ENCODE results near the gene TMEM131.

Gene TMEM131

DNA sequence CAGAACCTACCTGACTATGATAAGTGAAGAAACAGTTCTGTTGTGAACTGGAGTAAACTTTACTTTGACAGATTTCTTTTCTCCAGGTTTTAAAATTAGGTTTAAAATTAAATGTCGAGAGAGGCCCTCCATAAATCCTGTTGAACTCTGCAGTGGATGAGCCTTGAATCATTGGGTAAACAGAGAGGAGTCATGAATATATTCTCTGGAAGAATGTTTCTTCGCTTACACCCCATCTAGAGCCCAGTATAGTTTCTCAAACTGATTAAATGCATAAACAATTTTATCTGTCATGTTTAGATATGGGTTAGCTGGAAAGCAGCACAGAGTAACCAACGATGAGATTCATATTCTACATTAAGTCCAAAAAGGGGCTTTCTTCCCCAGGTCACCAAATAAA, 198.4 kb downstream of the TMEM131 start:
- no peak for DNase-seq

DNA sequence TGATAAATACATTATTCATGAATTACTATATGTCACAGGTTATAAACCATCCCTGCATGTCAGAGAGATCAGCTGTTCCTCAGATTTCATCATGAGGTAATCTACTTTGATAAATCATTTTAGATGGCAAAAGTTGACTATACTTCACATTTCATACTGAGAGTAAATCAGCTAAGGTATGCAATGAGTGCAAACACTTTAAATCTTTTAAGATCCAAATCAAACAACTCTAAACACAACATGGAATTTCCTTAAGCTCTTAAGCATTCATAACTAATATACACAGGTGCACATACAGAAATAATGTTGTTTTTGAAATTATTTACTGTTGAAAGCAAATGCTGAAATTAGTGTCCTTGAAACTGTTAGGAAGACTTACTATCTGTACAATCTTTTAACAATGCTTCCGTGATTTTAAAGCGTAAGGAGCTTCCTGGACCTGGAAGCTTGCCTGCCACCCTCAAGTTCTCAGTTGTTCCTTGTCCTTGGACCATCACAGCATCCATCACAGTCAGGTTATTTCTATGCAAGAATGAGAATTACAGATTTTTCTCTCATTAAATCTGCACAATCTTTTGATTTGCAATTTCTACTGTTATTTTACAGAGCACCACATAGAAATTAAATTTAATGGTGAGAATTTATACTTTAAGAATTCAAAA, 199.2 kb downstream of the TMEM131 start:
- no peak for DNase-seq

DNA sequence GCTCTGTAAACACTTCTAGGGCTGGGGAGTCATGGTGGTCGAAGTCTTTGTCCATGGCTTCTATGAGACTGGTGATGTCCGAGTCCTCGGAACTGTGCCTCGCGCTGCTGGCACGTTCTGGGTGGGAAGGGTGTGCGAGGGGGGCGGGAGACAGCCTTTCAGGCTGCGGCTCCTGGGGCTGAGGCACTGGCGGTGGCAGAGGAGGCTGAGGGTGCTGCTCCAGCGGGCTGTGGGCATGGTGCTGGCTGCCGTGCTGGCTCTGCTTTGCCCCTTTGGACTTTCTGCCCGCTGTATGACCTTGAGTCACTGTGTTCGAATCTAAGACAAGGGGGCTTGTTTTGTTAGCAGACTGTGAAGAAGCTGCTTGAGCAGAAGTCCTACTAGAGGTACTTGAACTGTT, 203.3 kb downstream of the TMEM131 start:
- no peak for DNase-seq

DNA sequence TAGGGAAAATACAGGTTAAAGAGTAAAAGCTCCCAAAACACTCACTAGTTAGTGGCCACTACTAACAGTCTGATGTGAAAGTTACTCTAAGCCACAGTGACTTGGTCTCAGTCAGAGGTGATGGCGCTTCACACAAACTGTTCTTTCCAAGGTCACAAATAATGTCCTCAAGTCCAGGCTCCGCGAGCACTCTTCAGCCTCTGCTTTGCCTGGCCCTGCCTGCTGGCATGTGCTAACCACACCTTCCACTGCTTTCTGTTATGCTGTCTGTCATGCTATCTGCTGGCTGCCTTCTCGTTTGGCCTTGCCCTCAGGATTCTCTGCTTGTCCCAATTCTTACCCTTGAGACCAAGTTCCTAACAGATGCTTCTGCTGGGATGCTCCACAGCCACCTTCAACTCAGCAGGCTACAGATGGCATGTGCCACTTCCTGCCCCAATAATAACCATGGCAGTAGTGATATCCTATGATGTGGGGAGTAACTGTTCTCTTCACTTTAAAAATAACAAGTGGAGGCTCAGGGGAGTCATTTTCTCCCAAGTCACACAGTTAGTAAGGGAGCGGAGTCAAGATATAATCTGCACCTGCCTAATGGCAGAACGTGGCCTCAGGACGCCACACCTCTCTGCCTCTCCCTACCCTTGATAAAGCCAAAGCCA, 206.6 kb downstream of the TMEM131 start:
- no peak for DNase-seq

DNA sequence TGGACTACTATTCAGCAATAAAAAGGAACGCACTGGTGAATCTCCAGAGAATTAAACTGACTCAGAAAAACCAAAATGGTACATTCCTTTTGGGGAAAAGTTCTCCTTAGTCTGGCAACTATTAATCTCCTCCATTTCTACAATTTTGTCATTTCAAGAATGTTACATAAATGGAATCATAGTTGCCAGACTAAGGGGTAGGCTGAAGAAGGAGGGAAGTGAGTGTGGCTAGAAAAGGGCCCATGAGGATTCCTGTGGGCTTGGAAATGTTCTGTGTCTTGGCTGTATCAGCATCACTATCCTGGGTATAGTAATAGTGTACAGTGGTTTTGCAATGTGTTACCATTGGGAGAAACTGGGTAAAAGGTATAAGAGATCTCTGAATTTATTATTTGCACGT, 209.9 kb downstream of the TMEM131 start:
- no peak for DNase-seq

DNA sequence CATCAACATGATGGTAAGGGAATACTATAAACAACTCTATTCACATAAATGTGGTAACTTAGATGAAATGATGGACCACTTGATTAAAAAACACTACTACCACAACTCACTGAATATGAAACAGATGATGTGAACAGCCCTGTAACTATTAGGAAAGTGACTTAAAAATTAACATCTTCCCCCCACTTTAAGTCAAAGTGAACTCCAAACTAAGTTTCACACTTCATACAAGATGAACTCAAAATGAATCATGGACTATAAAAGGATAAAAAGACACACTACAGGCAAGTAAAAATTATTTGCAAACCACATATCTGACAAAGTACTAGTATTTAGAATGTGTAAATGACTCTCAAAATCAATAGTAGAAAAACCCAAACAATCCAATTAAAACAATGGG, 210.8 kb downstream of the TMEM131 start:
- DNase-seq: no peak

DNA sequence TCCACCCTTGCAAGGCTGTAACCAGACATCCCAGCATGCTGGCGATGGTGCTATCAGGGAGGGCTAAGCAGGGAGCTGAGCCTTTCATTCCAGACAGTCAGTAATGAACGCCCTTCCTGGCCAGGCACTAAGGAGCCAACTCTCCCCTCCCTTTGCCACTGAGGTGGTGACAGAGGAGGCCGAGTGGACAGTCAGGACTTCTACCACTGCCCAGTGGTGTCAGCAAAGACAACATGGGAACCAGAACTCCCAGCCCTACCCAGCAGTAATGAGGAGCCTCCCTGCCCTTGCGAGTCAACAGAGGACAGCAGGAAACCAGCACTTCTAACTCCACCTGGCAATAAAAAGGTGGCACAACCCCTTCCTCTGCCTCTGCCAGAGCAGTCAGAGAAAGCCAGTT, 213.8 kb downstream of the TMEM131 start:
- no peak for DNase-seq

DNA sequence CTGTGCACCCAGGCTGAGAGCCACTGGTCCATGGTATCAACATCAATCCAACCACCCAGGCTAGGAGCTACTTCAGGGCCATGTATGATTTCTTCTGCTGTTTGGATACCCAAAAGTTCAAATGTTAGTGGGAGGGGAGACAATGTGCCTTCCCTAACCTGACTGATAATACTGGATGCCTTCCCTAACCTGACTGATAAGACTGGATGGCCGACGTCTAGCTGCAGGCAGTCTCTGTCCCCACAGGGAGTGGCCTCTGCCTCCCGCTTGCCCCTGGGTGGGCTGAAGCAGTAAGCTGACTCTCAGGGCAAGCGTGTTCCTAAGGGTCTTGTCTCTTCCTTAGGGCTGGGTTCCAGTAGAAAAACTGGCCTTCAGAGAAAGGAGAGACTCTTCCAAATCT, 216.6 kb downstream of the TMEM131 start:
- no peak for DNase-seq

DNA sequence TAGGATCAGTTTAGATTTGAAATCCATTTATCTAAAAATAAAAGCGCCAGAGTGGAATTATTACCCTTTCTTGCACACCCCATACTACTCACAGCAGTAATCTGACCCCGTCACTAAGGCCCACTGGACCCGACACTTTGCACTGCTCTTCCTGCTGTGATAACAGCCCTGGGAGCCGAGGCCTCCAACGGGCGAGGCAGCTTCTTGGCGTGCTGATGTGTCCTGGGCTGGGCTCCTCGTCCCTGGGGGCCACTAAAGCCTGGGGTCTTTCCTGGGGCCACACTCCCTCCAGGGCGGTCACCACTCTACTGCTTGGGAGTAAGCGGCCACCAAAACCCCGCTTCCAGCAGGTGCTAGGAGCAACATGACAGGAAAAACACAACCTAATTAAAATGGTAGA, 220.7 kb downstream of the TMEM131 start:
- no peak for DNase-seq

DNA sequence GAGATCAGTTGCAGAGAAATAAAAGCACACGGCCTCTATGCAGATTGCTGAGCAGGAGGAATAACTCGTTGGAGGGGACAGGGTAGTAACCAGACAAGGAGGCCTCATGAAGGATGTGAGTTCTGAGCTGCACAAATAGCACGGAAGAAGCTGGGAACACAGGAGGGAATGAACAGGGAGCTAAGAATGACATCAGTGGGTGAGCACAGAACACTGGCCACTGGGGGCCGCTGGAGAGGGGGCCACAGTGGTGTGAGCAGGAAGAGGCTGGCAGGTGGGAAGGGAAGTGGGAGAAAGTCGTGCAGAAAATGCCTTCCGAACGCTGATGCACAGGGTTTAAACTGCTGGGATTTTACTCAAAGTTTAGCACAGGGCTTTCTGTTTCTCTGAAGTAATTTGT, 221.3 kb downstream of the TMEM131 start:
- DNase-seq: no peak

DNA sequence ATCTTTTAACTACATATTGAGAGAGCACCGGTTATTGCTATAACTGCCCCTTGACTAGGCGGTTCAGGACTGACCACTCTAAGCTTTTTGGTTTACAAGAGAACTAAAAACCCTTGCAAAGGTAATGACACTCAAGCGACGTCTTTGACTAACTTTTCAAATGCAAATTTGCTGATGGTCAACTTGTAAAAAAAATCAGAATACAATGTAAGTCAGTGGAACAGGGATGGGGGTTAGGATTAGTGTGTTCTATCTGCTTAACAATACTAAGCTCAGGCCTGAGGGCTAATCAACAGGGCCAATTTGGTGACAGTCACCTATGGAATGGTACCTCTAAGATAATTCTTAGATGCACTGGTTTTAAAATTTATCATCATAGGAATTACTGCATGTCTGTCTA, 225.3 kb downstream of the TMEM131 start:
- DNase-seq: no peak

DNA sequence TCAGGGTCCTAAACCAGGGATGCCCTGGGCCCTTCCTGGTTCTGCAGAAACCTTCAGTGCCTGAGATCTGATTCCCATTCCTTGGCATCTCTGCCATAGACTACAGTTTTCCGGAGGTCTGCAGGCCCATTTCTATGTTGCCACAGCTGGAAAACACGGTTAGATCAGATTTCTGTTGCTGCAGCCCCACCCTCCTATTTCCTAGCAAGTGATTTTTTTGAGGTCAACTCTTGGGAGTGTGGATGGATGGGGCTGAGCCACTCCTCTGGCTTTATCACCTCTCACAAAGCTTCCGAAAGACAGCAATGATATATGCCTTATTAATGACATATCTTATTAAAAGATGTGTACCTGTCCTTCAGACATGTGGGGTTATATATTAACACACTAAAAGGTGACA, 226.0 kb downstream of the TMEM131 start:
- no peak for DNase-seq

DNA sequence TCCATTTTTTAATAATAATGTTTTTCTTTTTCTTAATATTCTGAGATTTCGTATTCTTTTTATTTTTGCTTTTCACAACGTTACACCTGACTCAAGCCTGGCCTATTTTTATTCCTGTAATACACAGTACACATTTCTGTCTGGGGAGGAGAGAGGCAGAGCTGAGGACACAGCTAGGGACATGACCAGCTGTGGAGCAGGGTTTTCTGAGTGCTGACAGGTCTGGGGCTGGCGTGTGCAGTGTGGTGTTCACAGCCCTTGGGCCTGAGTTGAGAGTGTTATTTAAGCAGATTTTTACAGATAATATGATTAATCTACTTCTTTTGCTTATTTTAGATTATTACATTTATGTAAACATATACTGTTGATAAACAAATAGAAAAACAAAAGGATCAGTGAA, 226.4 kb downstream of the TMEM131 start:
- no peak for DNase-seq

DNA sequence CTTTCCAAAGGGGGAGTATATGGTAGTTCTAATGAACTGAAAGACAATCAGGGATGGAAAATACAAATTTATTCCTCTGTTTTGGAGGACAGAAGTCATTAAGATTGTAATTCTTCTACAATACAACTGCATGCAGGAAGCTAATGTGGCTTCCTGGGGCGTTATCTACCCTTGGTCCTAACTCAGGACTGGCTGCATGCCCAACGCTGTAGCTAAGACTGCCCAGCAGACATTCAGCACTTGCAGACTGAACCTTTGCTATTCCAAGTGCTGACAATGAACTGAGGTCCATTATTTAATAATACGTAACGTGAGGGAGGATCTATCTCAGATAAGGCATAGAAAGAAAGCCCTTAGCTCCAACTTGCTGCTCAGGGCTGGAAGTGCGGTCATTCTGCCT, 229.2 kb downstream of the TMEM131 start:
- no peak for DNase-seq

DNA sequence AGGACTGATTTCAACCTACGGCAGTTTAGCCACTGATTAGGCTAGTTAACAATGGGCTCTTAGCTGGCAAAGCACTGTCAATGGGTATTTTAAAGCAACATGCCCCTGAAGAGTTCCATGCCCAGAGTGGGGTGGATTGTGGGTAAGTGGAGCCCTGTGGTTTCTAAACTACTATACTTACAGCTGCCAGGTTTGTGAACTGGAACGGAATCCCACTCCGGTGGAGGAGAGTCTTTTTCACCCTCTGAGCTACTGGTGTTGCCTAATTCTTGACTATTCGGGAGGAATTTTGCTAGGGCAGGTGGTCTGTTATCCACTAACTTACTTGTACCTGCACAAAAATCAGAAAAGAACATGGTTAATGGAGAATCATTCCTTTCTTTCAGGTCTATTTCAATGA, 229.8 kb downstream of the TMEM131 start:
- no peak for DNase-seq

DNA sequence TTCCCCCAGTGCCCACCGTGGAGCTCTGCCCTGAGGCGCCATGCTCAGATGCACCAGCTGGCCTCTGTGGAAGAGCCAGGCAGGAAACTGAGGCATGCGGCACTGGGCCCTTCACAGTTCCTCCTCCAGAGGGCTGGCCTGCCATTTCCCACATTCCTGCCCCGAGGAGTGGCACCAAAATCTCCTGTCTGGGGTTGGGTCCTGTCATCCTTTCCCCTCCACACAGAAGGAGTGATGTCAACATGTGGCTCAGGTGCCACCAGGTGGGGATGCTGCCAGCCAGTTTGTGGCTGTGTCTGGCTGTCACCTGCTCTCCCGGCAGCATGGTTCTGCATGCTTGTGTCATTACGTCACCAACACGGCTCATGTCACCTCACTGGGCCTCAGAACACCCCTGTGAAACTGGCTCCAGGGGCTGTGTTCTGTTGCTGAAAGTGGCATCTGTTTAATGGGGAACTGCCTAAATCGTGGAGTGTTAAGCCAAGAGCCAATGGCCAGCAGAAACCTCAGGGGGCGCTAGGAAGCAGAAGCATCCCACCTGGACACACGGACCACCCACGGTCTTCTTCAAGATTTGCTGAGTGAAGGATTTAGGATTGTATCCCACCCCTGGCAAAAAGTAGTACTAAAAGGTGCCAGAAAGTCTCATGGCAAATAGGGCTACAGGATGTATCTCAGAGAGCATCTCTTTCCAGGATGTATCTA, 231.0 kb downstream of the TMEM131 start:
- DNase-seq: no peak

DNA sequence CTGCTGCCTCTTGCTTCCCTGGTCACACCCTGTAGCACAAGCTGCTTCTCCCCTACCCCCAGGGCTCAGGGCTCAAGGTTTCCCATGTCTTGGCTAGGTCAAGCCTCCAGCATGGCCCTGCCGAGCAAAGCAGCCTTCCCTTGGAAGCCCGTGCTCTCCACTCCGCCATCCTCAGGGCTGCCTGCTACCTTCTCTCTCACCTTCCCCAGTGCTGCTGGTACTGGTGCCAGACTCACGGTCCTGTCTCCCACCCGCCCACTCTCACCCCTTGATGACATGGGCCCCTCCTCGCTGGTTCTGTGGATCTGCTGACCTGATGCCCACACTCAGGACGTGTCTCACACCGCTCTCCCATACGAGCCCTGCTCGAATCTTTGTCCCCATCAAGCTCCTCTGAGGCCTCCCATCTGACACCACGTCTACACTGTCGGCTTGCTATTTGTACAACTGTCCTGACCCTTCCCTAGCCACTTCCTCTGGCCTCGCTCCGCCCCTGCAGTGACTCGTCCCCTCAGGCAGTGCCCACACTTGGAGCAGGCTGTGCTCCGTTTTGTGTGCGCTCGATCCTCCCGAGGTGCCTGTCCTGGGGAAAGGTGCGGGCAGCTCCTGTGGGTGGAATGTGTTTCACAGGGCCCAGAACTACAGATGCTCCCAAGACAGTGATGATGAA, 232.4 kb downstream of the TMEM131 start:
- DNase-seq: no peak

DNA sequence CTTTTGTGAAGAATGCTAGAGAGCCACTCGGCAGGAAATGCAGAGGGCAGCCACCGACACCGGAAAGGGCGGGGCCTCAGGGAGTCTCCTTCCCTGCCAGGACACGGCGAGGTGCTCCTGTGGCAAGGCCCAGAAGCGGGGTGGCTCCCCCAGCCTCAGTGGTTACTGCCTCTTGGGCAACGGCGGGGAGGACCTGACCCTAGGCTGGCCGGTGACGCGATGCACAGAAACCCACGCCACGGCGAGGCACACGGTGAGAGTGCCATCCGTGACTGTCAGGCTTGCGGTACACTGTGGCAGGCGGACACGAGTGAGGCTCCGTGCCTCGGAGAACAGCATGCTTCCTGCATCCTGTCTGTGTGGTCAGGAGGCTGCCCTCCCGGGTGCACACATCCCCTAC, 234.6 kb downstream of the TMEM131 start:
- no peak for DNase-seq

DNA sequence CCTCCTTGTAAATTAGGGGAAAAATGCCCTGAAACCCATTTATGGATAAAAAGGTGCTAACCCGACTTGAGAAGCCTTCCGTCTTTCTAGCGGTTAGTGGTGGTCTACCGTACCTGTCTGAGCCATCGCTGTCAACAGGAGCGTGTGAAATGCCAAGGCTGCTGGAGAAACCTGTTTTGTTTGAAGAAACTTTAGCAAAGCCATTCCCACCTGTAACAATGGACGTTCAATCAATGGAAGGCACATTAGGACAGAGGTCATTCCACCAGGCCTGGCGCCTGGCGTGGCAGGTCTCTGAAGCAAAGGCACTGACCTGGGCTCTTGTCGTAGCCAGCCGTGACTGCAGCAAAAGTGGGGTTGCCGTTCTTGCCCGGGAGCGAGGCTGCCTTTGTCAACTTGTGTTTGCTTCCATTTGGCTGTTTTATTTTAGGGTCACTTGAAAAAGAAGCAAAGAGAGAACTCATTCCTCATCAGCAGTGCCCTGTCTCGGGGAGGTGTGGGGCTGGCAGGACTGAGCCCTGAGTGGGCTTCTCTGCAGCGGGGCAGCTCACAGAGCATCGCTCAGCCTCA, 235.2 kb downstream of the TMEM131 start:
- no peak for DNase-seq

DNA sequence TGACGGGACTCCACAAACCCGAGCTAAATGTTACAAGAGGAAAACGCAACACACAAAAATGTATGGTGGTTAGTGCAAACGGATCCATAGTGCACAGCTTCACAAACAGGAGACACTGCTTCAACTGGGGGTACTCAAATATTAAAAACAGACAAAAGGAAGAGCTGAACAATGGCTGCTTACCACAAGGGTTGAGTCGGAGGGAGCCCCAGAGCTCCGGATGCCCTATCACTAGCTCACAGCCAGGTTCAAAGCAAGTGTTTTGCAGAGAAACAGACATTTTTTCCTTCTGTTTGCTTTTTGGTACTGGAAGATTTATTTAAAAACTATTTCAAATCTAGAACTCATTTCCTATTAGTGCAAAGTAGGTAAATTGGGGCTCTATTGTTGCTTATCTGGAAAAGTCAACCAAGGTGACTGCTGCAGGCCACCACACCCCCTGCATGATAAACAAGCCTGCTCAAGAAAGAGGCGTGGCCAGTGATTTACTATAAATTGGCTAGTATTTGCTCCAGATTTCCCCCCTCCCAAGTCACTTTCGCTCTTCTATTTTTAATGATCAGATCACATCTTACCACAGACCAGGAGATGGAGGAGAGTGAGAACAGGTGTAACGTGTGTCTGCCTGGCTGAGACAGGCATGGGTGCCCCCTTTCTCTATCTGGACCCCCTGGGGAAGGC, 235.9 kb downstream of the TMEM131 start:
- DNase-seq: no peak

DNA sequence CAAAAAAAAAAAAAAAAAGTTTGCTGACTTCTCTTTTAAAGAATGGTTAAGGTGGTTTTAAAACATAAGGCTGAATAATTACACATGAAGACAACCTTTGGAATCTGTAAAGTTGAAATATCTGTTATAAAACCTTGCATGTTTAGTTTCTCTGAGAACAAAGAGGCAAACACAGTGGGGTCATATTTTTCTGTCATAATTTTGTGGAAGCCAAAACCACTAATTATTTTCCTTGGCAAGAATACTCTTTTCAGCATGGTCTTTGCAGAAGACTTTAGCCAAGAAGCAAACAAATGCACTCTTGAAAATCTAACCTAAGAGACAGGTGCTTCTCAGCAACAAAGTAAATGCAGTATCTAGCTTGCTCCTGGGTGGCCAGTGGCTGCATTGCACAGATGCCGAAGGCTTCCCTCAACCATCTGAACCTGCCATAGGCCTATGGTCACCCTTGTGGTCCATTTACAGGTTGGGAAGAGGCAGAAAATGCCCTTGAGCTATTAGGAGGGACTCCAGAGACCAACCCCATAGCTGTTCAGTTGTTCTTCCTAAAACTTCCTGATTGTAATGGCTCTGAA, 237.5 kb downstream of the TMEM131 start:
- no peak for DNase-seq

DNA sequence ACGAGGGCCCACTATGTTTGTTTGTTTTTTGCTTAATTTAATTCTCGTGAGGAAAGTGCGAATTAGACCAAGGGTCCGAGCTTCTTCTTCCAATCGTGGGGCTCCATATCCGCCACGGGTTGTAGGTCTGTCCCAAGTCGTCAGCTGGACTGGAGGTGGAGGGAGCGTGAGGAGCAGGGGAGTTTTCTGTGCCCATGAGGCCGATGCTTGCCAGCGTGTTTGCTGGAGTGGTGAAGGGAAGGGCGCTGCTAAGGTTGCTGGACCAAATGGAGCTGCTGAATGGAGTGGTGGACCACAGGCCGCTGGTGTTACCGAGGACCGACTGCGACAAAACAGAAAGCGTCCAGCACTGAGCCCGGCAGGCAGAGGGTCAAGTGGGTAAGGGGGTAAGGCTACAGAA, 238.7 kb downstream of the TMEM131 start:
- DNase-seq: no peak

DNA sequence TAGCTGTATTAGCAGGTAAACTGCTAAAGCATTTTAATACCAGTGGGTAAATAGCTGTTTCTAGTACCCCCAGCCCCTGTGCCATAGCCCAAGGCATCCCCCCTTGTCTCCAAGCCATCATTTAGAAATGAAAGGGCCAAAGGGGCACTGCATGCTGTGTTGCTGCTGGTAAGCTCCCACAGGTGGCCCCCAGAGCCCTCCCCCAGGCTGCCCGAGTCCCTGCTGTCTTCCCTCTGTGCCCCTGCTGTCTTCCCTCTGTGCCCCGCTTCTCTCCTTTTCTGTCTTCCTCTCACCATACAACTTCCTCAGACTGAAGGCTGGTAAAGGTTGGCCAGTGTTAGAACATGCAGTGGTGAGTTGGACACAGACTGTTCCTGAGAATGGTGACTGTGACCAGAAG, 240.3 kb downstream of the TMEM131 start:
- no peak for DNase-seq
